ENCODE measurements around the gene MAP3K12.
"Not testable (repeated sequence)": the region's sequence is repeated elsewhere in the genome, so short reads cannot be mapped to it uniquely, and the experiment has no call there.

The MAP3K12 gene

GRCh38 chr12:53466640-53467039, 32.6 kb downstream of the MAP3K12 start:
- no peak for DNase-seq

DNA sequence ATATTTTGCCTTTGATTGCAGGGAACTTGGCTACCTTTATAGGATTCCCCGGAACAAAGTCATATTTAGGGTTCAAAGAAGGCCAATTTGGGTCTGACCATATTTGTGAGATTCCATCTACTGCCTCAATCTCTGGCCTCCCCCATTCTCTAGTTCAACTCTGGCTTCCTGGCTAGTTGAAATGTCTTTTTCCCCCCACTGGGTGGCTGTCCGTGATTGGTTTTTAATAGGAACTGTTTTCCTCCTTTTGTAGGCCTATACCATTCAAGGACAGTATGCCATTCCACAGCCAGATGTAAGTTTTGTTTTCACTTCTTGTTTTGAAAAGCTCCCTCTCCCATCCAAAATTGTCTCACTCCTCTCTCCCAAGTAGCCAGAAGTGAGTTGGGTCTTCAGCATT, 33.6 kb downstream of the MAP3K12 start:
- no peak for DNase-seq

GRCh38 chr12:53464685-53465418, 34.4 kb downstream of the MAP3K12 start:
- no peak for DNase-seq

GRCh38 chr12:53463802-53464560, 35.3 kb downstream of the MAP3K12 start:
- DNase-seq = peak in 1 of 2 experiments; percentile 12

DNA sequence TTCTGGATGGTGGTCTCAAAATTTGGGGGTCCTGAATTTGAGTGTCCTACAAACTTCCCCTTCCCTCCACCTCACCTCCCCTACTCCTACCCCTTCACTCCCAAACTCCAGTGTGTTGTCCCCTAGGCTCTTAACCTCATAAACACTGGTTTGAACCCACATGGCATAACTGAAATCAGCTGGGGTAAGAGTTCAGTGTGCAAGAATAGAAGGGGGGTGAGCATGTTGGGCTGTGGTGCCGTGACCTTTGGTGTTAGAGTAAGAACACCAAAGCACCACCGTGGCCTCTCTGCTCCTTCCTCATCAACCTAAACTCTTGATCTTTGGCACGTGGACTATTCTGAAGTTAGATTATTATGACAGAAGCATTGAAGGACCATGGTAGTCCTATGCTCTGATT, 36.3 kb downstream of the MAP3K12 start:
- peak in 1 of 2 experiments; percentile 17 for DNase-seq

GRCh38 chr12:53461591-53461990, 37.7 kb downstream of the MAP3K12 start:
- peak in 1 of 2 experiments; percentile 16 for DNase-seq

GRCh38 chr12:53461059-53461458, 38.2 kb downstream of the MAP3K12 start:
- peak in 1 of 2 experiments; percentile 14 for DNase-seq

GRCh38 chr12:53459097-53459496, 40.2 kb downstream of the MAP3K12 start:
- no peak for DNase-seq

GRCh38 chr12:53456654-53457366, 42.4 kb downstream of the MAP3K12 start:
- DNase-seq = no peak

DNA sequence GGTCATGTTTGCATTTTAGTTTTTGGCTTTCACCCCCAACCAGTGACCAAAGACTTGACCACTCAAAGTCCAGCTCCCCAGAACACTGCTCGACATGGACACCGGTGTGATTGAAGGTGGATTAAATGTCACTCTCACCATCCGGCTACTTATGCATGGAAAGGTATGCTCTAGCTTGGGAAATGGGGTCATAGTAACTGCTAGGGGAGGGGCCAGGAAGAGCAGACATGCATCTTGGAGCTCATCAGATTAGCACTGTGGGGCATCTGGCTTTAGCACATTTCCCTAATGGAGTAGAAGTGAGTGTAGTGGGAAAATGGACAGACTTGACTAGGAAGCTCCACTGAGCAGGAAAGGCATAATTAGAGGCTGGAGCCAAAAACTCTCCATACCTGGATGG, 44.6 kb downstream of the MAP3K12 start:
- no peak for DNase-seq

GRCh38 chr12:53453953-53454640, 45.2 kb downstream of the MAP3K12 start:
- no peak for DNase-seq

GRCh38 chr12:53452159-53453077, 46.8 kb downstream of the MAP3K12 start:
- DNase-seq = peak; percentile 83 to 84

DNA sequence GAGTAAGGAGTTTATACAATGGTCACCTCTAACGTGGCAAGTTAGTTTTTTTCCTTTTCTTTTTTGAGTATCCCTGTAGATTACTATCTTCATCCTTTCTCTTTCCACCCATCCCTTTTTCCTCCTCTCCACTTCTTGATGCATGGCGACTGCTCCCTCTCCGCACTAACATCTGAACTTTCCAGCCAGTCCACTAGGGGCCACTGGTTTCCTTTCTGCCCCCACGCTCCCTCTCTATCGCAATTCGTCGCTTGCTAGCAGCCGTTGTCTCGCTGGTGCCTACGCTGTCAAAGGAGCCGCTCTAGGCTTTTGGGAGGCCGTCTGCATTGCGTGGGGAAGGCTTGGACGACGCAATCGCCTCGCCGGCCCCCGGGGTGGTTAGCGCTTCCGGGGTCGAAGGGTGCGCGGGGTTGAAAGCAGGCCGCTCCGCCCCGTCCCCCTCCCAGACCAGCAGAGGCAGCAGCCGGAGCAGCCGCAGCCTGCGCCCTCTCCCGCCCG, 47.5 kb downstream of the MAP3K12 start, which contains the start of gene PCBP2:
Gene PCBP2 (plus strand): TSS at position 442 of the 498 bp plus-strand sequence. CDS start 2,699 bp downstream, outside the sequence.
- DNase-seq = peak; percentile 97

DNA sequence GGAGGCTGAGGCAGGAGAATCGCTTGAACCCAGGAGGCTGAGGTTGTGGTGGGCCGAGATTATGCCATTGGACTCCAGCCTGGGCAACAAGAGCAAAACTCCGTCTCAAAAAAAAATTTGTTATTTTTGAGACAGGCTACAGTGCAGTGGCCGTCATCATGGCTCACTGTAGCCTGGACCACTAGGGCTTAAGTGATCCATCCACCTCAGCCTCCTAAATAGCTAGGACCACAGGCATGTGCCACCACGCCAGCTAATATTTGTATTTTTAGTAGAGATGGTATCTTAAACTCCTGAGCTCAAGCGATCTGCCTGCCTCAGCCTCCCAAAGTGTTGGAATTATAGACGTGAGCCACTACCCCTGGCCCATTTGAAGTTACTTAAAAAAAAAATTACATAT, 48.3 kb downstream of the MAP3K12 start:
- no peak for DNase-seq

DNA sequence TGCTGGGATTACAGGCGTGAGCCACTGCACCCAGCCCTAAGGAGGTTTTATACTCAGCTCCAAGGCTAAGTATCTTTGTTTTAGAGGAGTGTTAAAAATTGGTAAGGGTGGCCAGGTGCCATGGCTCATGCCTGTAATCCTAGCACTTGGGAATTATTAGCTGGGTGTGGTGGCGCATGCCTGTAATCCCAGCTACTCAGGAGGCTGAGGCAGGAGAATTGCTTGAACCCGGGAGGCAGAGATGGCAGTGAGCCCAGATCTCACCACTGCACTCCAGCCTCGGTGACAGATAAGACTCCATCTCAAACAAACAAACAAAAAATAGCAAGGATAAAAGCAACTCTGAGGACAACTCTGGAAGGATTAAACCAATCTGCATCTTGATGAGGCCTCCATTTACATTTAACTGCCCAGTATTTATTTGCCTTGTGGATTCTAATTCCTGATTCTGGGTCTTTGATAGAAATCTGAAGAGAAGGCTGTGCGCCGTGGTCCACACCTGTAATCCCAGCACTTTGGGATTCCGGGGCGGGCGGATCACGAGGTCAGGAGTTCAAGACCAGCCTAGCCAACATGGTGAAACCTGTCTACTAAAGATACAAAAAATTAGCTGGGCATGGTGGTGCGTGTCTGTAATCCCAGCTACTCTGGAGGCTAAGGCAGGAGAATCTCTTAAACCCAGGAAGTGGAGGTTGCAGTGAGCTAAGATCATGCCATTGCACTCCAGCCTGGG, 54.5 kb downstream of the MAP3K12 start:
- DNase-seq = not testable (repeated sequence)

DNA sequence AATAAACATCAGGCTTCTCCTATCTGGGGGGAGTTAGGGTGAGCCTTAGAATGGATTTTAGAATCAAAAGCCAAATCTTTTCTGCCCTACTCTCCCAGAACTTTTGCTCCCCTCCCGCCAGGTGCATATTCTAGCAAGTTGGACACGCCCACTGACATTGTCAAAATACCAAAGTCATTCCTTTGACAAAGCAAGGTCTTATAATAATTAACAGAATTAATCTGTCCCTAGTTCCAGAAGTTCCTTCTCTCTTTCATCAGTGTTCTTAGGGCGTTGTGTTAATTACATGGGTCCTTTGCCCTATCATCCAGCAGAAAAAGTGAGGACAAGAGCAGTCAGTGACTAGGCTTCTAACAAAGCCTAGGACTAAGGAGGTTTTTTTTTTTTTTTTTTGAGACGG, 55.3 kb downstream of the MAP3K12 start:
- no peak for DNase-seq

- peak; percentile 97 to 99 for DNase-seq
Observed at GRCh38 chr12:53441040-53441833, 58.0 kb downstream of the MAP3K12 start, which contains the start of gene PRR13. Gene PRR13 (plus strand): TSS chr12:53441734. CDS start chr12:53442715, 981 bp downstream.

- not testable (repeated sequence) for DNase-seq
Observed at GRCh38 chr12:53439582-53439981, 59.7 kb downstream of the MAP3K12 start.

- DNase-seq = not testable (repeated sequence)
Observed at GRCh38 chr12:53435326-53435725, 63.9 kb downstream of the MAP3K12 start.

DNA sequence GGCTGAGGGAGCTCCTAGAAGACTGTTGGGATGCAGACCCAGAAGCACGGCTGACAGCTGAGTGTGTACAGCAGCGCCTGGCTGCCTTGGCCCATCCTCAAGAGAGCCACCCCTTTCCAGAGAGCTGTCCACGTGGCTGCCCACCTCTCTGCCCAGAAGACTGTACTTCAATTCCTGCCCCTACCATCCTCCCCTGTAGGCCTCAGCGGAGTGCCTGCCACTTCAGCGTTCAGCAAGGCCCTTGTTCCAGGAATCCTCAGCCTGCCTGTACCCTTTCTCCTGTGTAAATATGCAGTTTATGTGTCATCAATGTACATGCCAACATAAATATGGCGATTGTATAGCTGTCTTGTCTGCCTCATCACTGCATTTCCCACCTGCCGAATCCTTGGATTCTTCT, 68.1 kb downstream of the MAP3K12 start:
- DNase-seq = no peak

Data from activated T-cell treated with anti-CD3 and anti-CD28 coated beads, Interleukin-2, amount 50 U/mL, for 48 hours (primary cell).